Measurements from ENCODE around the gene VSIG10L2.

GRCh38 chr11:125926682-125927081 is 19.2 kb upstream of the VSIG10L2 start:
- TF ChIP-seq CTCF (IDR thresholded peaks at IDR 0.05) (no peak), POLR2A (IDR thresholded peaks at IDR 0.05) (no peak)

Measured in right lobe of liver (tissue), 4 donors.